CMK (cell line): ENCODE data around the gene REST.
"Not testable (repeated sequence)": the region's sequence is repeated elsewhere in the genome, so short reads cannot be mapped to it uniquely, and the experiment has no call there.

Source experiments
- DNase-seq: peaks from one replicate; pipeline ENCODE4 v3.0.0-alpha.2; 2010; ENCODE audit warnings: low read depth

The REST gene

DNA sequence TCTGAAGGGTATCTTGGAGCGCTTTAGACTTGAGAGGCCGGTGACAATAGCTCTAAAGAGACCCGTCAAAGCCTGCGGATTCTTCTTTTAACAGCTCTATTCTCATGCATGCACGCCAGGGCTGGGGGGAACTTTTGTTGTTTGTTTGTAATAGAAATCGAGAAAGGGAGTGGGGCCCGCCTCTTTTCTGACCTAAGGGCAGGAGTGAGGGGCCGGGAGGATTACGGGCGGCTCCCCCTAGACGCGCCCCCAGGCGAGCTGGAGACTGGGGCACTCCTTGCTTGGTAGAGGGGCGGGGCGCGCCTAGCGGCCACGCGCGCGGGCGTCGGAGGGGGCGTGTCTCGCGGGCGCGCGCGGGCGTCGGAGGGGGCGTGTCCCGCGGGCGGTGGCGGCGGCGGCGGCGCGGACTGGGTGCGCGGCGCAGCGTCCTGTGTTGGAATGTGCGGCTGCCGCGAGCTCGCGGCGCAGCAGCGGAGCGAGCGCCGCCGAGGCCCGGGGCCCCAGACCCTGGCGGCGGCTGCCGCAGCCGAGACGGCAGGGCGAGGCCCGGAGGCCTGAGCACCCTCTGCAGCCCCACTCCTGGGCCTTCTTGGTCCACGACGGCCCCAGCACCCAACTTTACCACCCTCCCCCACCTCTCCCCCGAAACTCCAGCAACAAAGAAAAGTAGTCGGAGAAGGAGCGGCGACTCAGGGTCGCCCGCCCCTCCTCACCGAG lies at the start of gene REST:
TSS of gene REST (plus strand) at position 412 of the 717 bp plus-strand sequence. CDS start 2,739 bp downstream, outside the sequence.
- peak; percentile 41 for DNase-seq

- no peak for DNase-seq
Observed at GRCh38 chr4:56859841-56860240, 47.9 kb upstream of the REST start.

- no peak for DNase-seq
Observed at GRCh38 chr4:56860781-56861180, 46.9 kb upstream of the REST start.

DNA sequence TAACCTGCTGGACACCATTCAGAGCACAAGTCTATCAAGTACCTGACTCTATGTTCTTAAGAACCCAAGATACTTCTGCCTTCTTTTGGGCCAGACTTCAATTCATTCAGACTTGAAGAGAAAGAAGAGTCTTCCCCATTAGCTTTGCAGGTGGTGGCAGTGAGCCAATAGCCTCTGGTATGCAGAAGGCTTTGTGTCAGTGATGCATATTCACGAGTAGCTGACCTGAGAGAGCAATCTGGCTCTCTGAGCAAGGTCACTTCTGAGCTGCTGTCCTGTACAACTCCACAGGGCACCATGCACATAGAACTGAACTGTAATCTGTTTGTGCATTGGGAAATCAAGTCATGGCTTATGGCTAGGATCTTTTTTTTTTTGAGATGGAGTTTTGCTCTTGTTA lies 46.3 kb upstream of the REST start:
- DNase-seq = no peak

GRCh38 chr4:56863441-56864139 lies 44.1 kb upstream of the REST start:
- DNase-seq = no peak

GRCh38 chr4:56870946-56871345 lies 36.8 kb upstream of the REST start:
- DNase-seq = no peak

- DNase-seq = no peak
Observed at GRCh38 chr4:56871371-56871866, 36.3 kb upstream of the REST start.

DNA sequence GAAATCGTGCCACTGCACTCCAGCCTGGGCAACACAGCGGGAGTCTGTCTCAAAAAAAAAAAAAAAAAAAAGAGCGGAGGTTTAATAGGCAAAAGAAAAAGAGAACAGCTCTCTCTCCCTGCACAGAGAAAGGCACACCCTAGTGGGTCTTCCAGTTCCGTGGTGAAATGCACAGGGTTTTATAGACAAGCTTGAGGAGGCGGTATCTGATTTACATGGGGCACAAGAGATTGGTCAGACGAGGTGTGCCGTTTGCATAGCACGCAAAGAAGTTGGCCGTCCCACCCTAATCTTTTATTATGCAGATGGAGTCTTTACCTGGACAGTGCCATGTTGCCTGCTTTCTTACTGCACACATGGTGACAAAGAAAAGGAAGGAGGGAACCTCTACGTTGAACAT lies 33.5 kb upstream of the REST start:
- no peak for DNase-seq

DNA sequence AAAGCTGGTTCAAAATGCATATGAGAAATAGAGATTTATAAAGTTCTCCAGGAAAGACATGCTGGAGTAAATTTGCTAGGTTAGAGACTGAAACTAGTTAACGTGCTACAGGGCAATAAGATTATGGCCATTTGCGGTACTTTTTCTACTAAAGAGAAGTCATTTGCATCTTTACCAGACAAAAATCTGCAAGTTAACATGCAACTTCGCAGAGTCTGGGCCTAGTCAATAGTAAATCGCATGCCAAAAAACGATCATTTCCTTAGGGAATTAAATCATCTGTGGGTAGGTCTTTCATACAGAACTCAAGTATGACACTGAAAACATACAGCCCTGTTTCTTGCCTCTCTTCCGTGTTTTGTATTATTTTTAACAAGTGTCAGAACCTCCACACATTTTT lies 32.8 kb upstream of the REST start:
- DNase-seq = no peak

- DNase-seq = no peak
Observed at GRCh38 chr4:56876264-56876663, 31.4 kb upstream of the REST start.

DNA sequence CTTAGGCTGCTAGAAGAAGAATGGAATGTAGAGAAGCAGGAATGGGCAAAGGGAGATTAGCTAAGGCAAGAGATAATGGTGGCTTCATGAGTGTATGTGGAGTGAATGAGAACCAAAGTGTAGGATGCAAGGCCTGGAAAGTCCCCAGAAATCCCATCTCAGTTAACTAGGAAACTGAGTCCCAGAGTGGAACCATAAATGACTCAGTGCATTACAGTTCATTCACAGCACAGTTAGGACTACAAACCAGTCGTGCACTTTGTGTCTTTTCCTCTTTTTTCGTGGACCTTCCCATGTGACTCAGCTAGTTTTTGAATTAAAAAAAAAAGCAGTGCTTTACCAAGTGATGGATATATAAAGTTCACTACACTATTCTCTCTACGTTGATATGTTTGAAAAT lies 27.7 kb upstream of the REST start:
- no peak for DNase-seq

GRCh38 chr4:56880572-56880971 lies 27.1 kb upstream of the REST start:
- no peak for DNase-seq

GRCh38 chr4:56884511-56884910 lies 23.2 kb upstream of the REST start:
- DNase-seq = not testable (repeated sequence)

- no peak for DNase-seq
Observed at GRCh38 chr4:56892691-56893090, 15.0 kb upstream of the REST start.

GRCh38 chr4:56897842-56898241 lies 9.9 kb upstream of the REST start:
- DNase-seq = not testable (repeated sequence)

DNA sequence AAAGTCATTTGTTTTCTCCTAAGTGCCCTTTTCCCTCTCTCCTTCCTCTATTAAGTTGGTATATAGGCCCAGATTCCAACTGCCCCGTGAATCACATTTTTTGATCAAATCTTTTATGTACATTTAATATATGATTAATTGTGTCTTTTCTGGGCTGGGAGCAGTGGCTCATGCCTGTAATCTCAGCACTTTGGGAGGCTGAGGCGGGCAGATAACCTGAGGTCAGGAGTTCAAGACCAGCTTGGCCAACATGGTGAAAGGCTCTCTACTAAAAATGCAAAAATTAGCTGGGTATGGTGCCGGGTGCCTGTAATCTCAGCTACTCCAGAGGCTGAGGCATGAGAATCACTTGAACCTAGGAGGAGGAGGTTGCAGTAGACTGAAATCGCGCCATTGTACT lies 7.5 kb upstream of the REST start:
- DNase-seq = not testable (repeated sequence)

- DNase-seq = no peak
Observed at GRCh38 chr4:56902703-56903102, 5.0 kb upstream of the REST start.

DNA sequence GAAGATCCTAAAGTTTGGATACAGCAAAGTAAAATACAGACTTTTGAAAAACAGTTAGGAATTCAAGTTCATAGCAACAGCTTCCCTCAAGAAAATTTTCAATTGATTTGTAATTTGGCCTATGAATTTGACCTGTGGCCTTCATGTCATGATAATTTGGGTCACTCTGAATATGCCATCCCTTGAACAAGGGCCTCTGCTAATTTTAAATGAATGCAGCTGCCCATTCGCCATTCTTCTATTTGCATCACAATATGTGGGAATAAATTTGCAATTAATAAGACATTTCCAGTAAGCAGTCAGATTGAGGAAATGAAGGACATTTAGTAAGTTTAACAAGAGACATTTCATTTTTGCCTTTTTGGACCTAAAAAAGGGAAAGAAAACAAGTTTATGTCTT lies 1.9 kb upstream of the REST start:
- no peak for DNase-seq

GRCh38 chr4:56906489-56907393 lies 959 bp upstream of the REST start:
- DNase-seq = no peak

- DNase-seq = peak; percentile 45
Observed at GRCh38 chr4:56908206-56909085, 746 bp downstream of the REST start.

- no peak for DNase-seq
Observed at GRCh38 chr4:56909086-56909894, 1.6 kb downstream of the REST start.
